Measurements from ENCODE around the gene FXYD6.

- TF ChIP-seq, protein P1, sequence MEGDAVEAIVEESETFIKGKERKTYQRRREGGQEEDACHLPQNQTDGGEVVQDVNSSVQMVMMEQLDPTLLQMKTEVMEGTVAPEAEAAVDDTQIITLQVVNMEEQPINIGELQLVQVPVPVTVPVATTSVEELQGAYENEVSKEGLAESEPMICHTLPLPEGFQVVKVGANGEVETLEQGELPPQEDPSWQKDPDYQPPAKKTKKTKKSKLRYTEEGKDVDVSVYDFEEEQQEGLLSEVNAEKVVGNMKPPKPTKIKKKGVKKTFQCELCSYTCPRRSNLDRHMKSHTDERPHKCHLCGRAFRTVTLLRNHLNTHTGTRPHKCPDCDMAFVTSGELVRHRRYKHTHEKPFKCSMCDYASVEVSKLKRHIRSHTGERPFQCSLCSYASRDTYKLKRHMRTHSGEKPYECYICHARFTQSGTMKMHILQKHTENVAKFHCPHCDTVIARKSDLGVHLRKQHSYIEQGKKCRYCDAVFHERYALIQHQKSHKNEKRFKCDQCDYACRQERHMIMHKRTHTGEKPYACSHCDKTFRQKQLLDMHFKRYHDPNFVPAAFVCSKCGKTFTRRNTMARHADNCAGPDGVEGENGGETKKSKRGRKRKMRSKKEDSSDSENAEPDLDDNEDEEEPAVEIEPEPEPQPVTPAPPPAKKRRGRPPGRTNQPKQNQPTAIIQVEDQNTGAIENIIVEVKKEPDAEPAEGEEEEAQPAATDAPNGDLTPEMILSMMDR (conservative IDR thresholded peaks at IDR 0.05; ENCODE audit: low read depth, low read length): no peak
- TF ChIP-seq EZH2 (IDR thresholded peaks at IDR 0.05; ENCODE audit: low read length, unreplicated experiment): no peak
- no peak for TF ChIP-seq EZH2phosphoT487 (IDR thresholded peaks at IDR 0.05; ENCODE audit: borderline replicate concordance, low read length)
These were observed 84.2 kb downstream of the FXYD6 start for GRCh38 chr11:117792241-117792640.
